Breast epithelium (tissue), 4 donors: Measurements from ENCODE around the gene RPS6KC1. TPM values are rescaled to one million over a fixed set of nuclear protein-coding genes. Genes with fewer than 3 reads are reported as not detected.
"Not testable (repeated sequence)": the region's sequence is repeated elsewhere in the genome, so short reads cannot be mapped to it uniquely, and the experiment has no call there.

Experiments used
- DNase-seq, 2 donors: peaks; one replicate each; pipeline ENCODE4 v3.0.0-alpha.2; 2019; ENCODE audit warnings: low spot score in 2 of 2
- H3K27ac ChIP-seq, 2 donors: fragments of 200-600 bp; sonication (generic) in 1 of 2; one replicate each; pipeline ENCODE4 v1.5.1; 2016 to 2019; ENCODE audit warnings: mild to moderate bottlenecking in 1 of 2
- H3K27me3 ChIP-seq, 2 donors: fragments of 200-600 bp; sonication (generic) in 1 of 2; one replicate each; pipeline versions ENCODE4 v1.5.1 to v1.6.0; 2017 to 2019; ENCODE audit warnings: control low read depth in 1 of 2, mild to moderate bottlenecking in 1 of 2
- H3K36me3 ChIP-seq: fragments of 200-600 bp; one replicate; pipeline ENCODE4 v1.5.1; 2019
- H3K4me1 ChIP-seq, 2 donors: fragments of 200-600 bp; sonication (generic); one replicate each; pipeline ENCODE4 v1.5.1; 2016 to 2019; ENCODE audit warnings: control low read depth in 1 of 2
- H3K4me3 ChIP-seq, 3 donors: fragments of 200-600 bp; sonication (generic); 1 replicate in 2 of 3; 2 replicates in 1 of 3; pipeline ENCODE4 v1.5.1; 2016 to 2019; ENCODE audit warnings: mild to moderate bottlenecking in 3 of 3, moderate library complexity in 2 of 3
- H3K9me3 ChIP-seq, 2 donors: fragments of 200-600 bp; sonication (generic) in 1 of 2; one replicate each; pipeline ENCODE4 v1.5.1; 2016 to 2019; ENCODE audit warnings: control low read depth in 1 of 2
- POLR2A ChIP-seq: fragments of 450-650 bp; IDR thresholded peaks from one replicate; pipeline ENCODE4 v1.6.1; 2016; ENCODE audit warnings: antibody characterized with exemption, mild to moderate bottlenecking, moderate library complexity
- POLR2AphosphoS5 ChIP-seq, 3 donors: sonication (generic); formaldehyde crosslinking; IDR thresholded peaks; one replicate each; pipeline ENCODE4 v1.6.1; 2017; ENCODE audit warnings: antibody characterized with exemption in 3 of 3
- intact Hi-C: fragments of 100-400 bp; cut with DNase I; formaldehyde crosslinking; loops from one replicate; pipeline ENCODE4 v1.15.1; 2023; ENCODE audit warnings: low total_unique reads
- total RNA-seq, 3 donors: library from RNA; depleted of rRNA; stranded (reverse); fragments of >200 nt; gene quantifications; one replicate each; pipeline ENCODE4 v1.1.0, GENCODE V29; 2016
- TF ChIP-seq, protein P1 (sequence below), 3 donors: fragments of 450-650 bp; IDR thresholded peaks; one replicate each; pipeline ENCODE4 v1.5.1; 2016 to 2017; ENCODE audit warnings: antibody characterized with exemption in 3 of 3, mild to moderate bottlenecking in 3 of 3, moderate library complexity in 3 of 3

Gene RPS6KC1
- total RNA-seq, 3 donors from 2014 or later = 26.2 to 32.1 (median 28.2) TPM

- no peak overlapping the region for H3K27ac ChIP-seq
- DNase-seq = no peak
Observed at GRCh38 chr1:213107613-213108012, 56.6 kb downstream of the RPS6KC1 start.

GRCh38 chr1:213110349-213111300 lies 59.6 kb downstream of the RPS6KC1 start:
- no peaks in the 10 kb centered on the region for H3K9me3 ChIP-seq
- no peak for TF ChIP-seq POLR2AphosphoS5 (IDR thresholded peaks at IDR 0.05)
- TF ChIP-seq POLR2A = no peak
- TF ChIP-seq, protein P1, sequence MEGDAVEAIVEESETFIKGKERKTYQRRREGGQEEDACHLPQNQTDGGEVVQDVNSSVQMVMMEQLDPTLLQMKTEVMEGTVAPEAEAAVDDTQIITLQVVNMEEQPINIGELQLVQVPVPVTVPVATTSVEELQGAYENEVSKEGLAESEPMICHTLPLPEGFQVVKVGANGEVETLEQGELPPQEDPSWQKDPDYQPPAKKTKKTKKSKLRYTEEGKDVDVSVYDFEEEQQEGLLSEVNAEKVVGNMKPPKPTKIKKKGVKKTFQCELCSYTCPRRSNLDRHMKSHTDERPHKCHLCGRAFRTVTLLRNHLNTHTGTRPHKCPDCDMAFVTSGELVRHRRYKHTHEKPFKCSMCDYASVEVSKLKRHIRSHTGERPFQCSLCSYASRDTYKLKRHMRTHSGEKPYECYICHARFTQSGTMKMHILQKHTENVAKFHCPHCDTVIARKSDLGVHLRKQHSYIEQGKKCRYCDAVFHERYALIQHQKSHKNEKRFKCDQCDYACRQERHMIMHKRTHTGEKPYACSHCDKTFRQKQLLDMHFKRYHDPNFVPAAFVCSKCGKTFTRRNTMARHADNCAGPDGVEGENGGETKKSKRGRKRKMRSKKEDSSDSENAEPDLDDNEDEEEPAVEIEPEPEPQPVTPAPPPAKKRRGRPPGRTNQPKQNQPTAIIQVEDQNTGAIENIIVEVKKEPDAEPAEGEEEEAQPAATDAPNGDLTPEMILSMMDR (IDR thresholded peaks at IDR 0.05) = no peak
- H3K27ac ChIP-seq = no peak overlapping the region
- DNase-seq = no peak
- H3K4me1 ChIP-seq = no peaks in the 10 kb centered on the region
- H3K27me3 ChIP-seq = no peaks in the 10 kb centered on the region
- no peak overlapping the region for H3K4me3 ChIP-seq
- intact Hi-C loops = loop anchor here (5.0 kb wide), 1 partner anchor 117 kb away; no protein-coding TSS in a partner anchor
- no peaks in the 10 kb centered on the region for H3K36me3 ChIP-seq

More at GRCh38 chr1:213107613-213108012, 56.6 kb downstream of the RPS6KC1 start:
- no peaks in the 10 kb centered on the region for H3K27me3 ChIP-seq
- H3K4me3 ChIP-seq = no peak overlapping the region
- H3K9me3 ChIP-seq = no peaks in the 10 kb centered on the region
- TF ChIP-seq POLR2A = no peak
- no peak for TF ChIP-seq POLR2AphosphoS5 (IDR thresholded peaks at IDR 0.05)
- TF ChIP-seq, protein P1 (IDR thresholded peaks at IDR 0.05) = no peak
- H3K36me3 ChIP-seq = no peaks in the 10 kb centered on the region
- no peaks in the 10 kb centered on the region for H3K4me1 ChIP-seq
- intact Hi-C loops = no loop called here

DNA sequence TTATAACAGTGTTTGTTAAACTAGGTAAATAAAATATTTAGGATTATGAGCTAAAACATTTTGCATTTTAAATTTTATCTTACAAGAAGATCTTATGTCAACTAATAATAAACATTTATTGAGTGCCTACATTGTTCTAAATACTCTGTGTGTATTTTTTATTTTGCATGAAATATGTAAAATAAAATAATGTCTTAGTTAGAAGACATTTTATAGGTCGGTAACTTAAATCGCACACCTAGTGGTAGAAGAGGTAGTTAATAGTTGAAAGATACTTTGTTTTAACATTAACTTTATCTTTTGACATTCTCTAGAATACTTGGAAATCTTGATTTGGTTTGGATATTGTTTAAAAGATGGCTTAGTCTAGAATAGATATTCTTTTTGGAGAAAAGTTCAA lies 60.5 kb downstream of the RPS6KC1 start:
- Histone ChIP-seq H3K27ac (no peak overlapping the region), H3K4me3 (no peak overlapping the region), H3K27me3 (no peaks in the 10 kb centered on the region), H3K4me1 (no peaks in the 10 kb centered on the region), H3K9me3 (no peaks in the 10 kb centered on the region), H3K36me3 (no peaks in the 10 kb centered on the region)
- DNase-seq = no peak
- intact Hi-C loops = loop anchor here (5.0 kb wide), 1 partner anchor 116 kb away; no protein-coding TSS in a partner anchor
- TF ChIP-seq, protein P1 (IDR thresholded peaks at IDR 0.05) = no peak
- TF ChIP-seq POLR2AphosphoS5 (IDR thresholded peaks at IDR 0.05) = no peak
- no peak for TF ChIP-seq POLR2A

- H3K4me3 ChIP-seq, H3K4me1 ChIP-seq, H3K27me3 ChIP-seq, DNase-seq, H3K27ac ChIP-seq, H3K36me3 ChIP-seq, H3K9me3 ChIP-seq: not testable (repeated sequence)
- intact Hi-C loops = loop anchor here (5.0 kb wide), 1 partner anchor 115 kb away; no protein-coding TSS in a partner anchor
Observed at GRCh38 chr1:213112723-213113122, 61.7 kb downstream of the RPS6KC1 start.

- H3K36me3 ChIP-seq, H3K27ac ChIP-seq, DNase-seq, intact Hi-C loops, H3K4me1 ChIP-seq, H3K9me3 ChIP-seq, H3K4me3 ChIP-seq, H3K27me3 ChIP-seq: not testable (repeated sequence)
Observed at GRCh38 chr1:213117699-213118180, 66.7 kb downstream of the RPS6KC1 start.

GRCh38 chr1:213119794-213120193 lies 68.8 kb downstream of the RPS6KC1 start:
- TF ChIP-seq POLR2A = no peak
- TF ChIP-seq POLR2AphosphoS5 (IDR thresholded peaks at IDR 0.05) = no peak
- TF ChIP-seq, protein P1 (IDR thresholded peaks at IDR 0.05) = no peak
- H3K36me3 ChIP-seq = no peaks in the 10 kb centered on the region
- H3K4me1 ChIP-seq = no peaks in the 10 kb centered on the region
- DNase-seq = no peak
- H3K27me3 ChIP-seq = no peaks in the 10 kb centered on the region
- H3K4me3 ChIP-seq = no peak overlapping the region
- intact Hi-C loops = no loop called here
- H3K27ac ChIP-seq = no peak overlapping the region
- no peaks in the 10 kb centered on the region for H3K9me3 ChIP-seq
